DMS153 (cell line): Measurements from ENCODE around the gene CRYBB2.
"Not testable (repeated sequence)": the region's sequence is repeated elsewhere in the genome, so short reads cannot be mapped to it uniquely, and the experiment has no call there.

Experiments used
- DNase-seq: peaks from one replicate; lab custom pipeline; 2025; lab: John Stamatoyannopoulos, UW

CRYBB2 gene

GRCh38 chr22:25233706-25234105, 14.3 kb downstream of the CRYBB2 start:
- DNase-seq, result not testable (repeated sequence)

- DNase-seq, result peak; percentile 54
Observed at GRCh38 chr22:25235547-25236290, 16.3 kb downstream of the CRYBB2 start.

- no peak for DNase-seq
Observed at GRCh38 chr22:25236417-25236816, 17.0 kb downstream of the CRYBB2 start.

GRCh38 chr22:25237503-25237902, 18.1 kb downstream of the CRYBB2 start:
- DNase-seq, result no peak

GRCh38 chr22:25238058-25238457, 18.6 kb downstream of the CRYBB2 start:
- DNase-seq, result not testable (repeated sequence)

- not testable (repeated sequence) for DNase-seq
Observed at GRCh38 chr22:25255169-25255568, 35.7 kb downstream of the CRYBB2 start.

- not testable (repeated sequence) for DNase-seq
Observed at GRCh38 chr22:25267567-25267966, 48.1 kb downstream of the CRYBB2 start.

- not testable (repeated sequence) for DNase-seq
Observed at GRCh38 chr22:25268902-25269301, 49.5 kb downstream of the CRYBB2 start.

- not testable (repeated sequence) for DNase-seq
Observed at GRCh38 chr22:25270061-25270460, 50.6 kb downstream of the CRYBB2 start.

- DNase-seq, result not testable (repeated sequence)
Observed at GRCh38 chr22:25273231-25273630, 53.8 kb downstream of the CRYBB2 start.

GRCh38 chr22:25273928-25274327, 54.5 kb downstream of the CRYBB2 start:
- not testable (repeated sequence) for DNase-seq

GRCh38 chr22:25280118-25280517, 60.7 kb downstream of the CRYBB2 start:
- DNase-seq, result not testable (repeated sequence)
